Measurements from ENCODE around the gene PRKCZ. TPM values are rescaled to one million over a fixed set of nuclear protein-coding genes. Genes with fewer than 3 reads are reported as not detected.

The PRKCZ gene
- total and polyA plus RNA-seq, 2 donors (not counting 1 experiment from before 2014, with no cell fraction given), result 1.6 to 2.0 TPM

- Histone ChIP-seq H3K79me2 (ENCODE audit: control insufficient read depth, insufficient read depth, low read length) (no peaks in the 10 kb centered on the region), H3K9ac (ENCODE audit: insufficient read depth, low read length) (no peak overlapping the region), H3K4me3 (replicated peaks in 1 of 4; ENCODE audit: control extremely low read depth in 1 of 4, insufficient read depth in 1 of 4, low read depth in 3 of 4, low read length in 4 of 4) (no peak overlapping the region), H2AFZ (ENCODE audit: low read length) (no peak overlapping the region), H3K27ac (ENCODE audit: insufficient read depth, low read length) (no peak overlapping the region), H3K36me3 (ENCODE audit: control insufficient read depth, insufficient read depth, low read length) (no peaks in the 10 kb centered on the region), H3K27me3 (ENCODE audit: control insufficient read depth, insufficient read depth, low read length) (no peaks in the 10 kb centered on the region), H4K20me1 (ENCODE audit: control insufficient read depth, extremely low read depth, insufficient read depth, low read length) (no peaks in the 10 kb centered on the region), H3K9me3 (ENCODE audit: control insufficient read depth, insufficient read depth, low read depth, low read length) (no peaks in the 10 kb centered on the region), H3K4me1 (ENCODE audit: control insufficient read depth, extremely low read depth, insufficient read depth, low read length) (no peaks in the 10 kb centered on the region), H3K4me2 (ENCODE audit: extremely low read depth, insufficient read depth, low read length) (no peak overlapping the region)
- TF ChIP-seq EZH2 (IDR thresholded peaks at IDR 0.05; ENCODE audit: low read length, missing control alignments) (no peak), CTCF (conservative IDR thresholded peaks at IDR 0.05 in 1 of 2, IDR thresholded peaks at IDR 0.05 in 1 of 2; ENCODE audit: low read depth in 1 of 2, low read length in 2 of 2) (no peak)
- DNase-seq (ENCODE audit: low read depth in 2 of 2), result no peak
Measured at GRCh38 chr1:2060072-2060471, 9.9 kb downstream of the PRKCZ start.

- H3K9ac ChIP-seq (ENCODE audit: insufficient read depth, low read length), result no peak overlapping the region
- no peak overlapping the region for H3K27ac ChIP-seq (ENCODE audit: insufficient read depth, low read length)
- no peak overlapping the region for H3K4me2 ChIP-seq (ENCODE audit: extremely low read depth, insufficient read depth, low read length)
- TF ChIP-seq CTCF (conservative IDR thresholded peaks at IDR 0.05 in 1 of 2, IDR thresholded peaks at IDR 0.05 in 1 of 2; ENCODE audit: low read depth in 1 of 2, low read length in 2 of 2), result no peak
- no peak for TF ChIP-seq EZH2 (IDR thresholded peaks at IDR 0.05; ENCODE audit: low read length, missing control alignments)
- H3K79me2 ChIP-seq (ENCODE audit: control insufficient read depth, insufficient read depth, low read length), result no peaks in the 10 kb centered on the region
- H3K27me3 ChIP-seq (ENCODE audit: control insufficient read depth, insufficient read depth, low read length), result no peaks in the 10 kb centered on the region
- no peaks in the 10 kb centered on the region for H3K4me1 ChIP-seq (ENCODE audit: control insufficient read depth, extremely low read depth, insufficient read depth, low read length)
- no peaks in the 10 kb centered on the region for H3K9me3 ChIP-seq (ENCODE audit: control insufficient read depth, insufficient read depth, low read depth, low read length)
- no peak overlapping the region for H2AFZ ChIP-seq (ENCODE audit: low read length)
- H3K36me3 ChIP-seq (ENCODE audit: control insufficient read depth, insufficient read depth, low read length), result no peaks in the 10 kb centered on the region
- no peaks in the 10 kb centered on the region for H4K20me1 ChIP-seq (ENCODE audit: control insufficient read depth, extremely low read depth, insufficient read depth, low read length)
- no peak overlapping the region for H3K4me3 ChIP-seq (replicated peaks in 1 of 4; ENCODE audit: control extremely low read depth in 1 of 4, insufficient read depth in 1 of 4, low read depth in 3 of 4, low read length in 4 of 4)
- no peak for DNase-seq (ENCODE audit: low read depth in 2 of 2)
Measured at GRCh38 chr1:2060535-2060934, 10.3 kb downstream of the PRKCZ start.

- no peak for TF ChIP-seq CTCF (conservative IDR thresholded peaks at IDR 0.05 in 1 of 2, IDR thresholded peaks at IDR 0.05 in 1 of 2; ENCODE audit: low read depth in 1 of 2, low read length in 2 of 2)
- TF ChIP-seq EZH2 (IDR thresholded peaks at IDR 0.05; ENCODE audit: low read length, missing control alignments), result no peak
- no peak overlapping the region for H3K4me2 ChIP-seq (ENCODE audit: extremely low read depth, insufficient read depth, low read length)
- H3K9ac ChIP-seq (ENCODE audit: insufficient read depth, low read length), result no peak overlapping the region
- no peaks in the 10 kb centered on the region for H3K36me3 ChIP-seq (ENCODE audit: control insufficient read depth, insufficient read depth, low read length)
- H3K4me3 ChIP-seq (replicated peaks in 1 of 4; ENCODE audit: control extremely low read depth in 1 of 4, insufficient read depth in 1 of 4, low read depth in 3 of 4, low read length in 4 of 4), result no peak overlapping the region
- H2AFZ ChIP-seq (ENCODE audit: low read length), result no peak overlapping the region
- no peaks in the 10 kb centered on the region for H3K79me2 ChIP-seq (ENCODE audit: control insufficient read depth, insufficient read depth, low read length)
- no peak overlapping the region for H3K27ac ChIP-seq (ENCODE audit: insufficient read depth, low read length)
- H3K9me3 ChIP-seq (ENCODE audit: control insufficient read depth, insufficient read depth, low read depth, low read length), result no peaks in the 10 kb centered on the region
- no peaks in the 10 kb centered on the region for H4K20me1 ChIP-seq (ENCODE audit: control insufficient read depth, extremely low read depth, insufficient read depth, low read length)
- H3K4me1 ChIP-seq (ENCODE audit: control insufficient read depth, extremely low read depth, insufficient read depth, low read length), result no peaks in the 10 kb centered on the region
- peaks cover under 1% of the 10 kb centered on the region for H3K27me3 ChIP-seq (ENCODE audit: control insufficient read depth, insufficient read depth, low read length)
- DNase-seq (ENCODE audit: low read depth in 2 of 2), result no peak
Measured at GRCh38 chr1:2061065-2061778, 11.0 kb downstream of the PRKCZ start.
